HUDEP-2 (cell line): ENCODE measurements around the gene STEAP3.
A peak's percentile ranks its signal among the peaks of the same experiment; 100 is the strongest.

Experiments used
- DNase-seq, 76 experiments: peaks; one replicate each; lab custom pipeline; 2025; ENCODE audit not compliant: unreplicated experiment in 76 of 76; lab: John Stamatoyannopoulos, UW

The STEAP3 gene

DNA sequence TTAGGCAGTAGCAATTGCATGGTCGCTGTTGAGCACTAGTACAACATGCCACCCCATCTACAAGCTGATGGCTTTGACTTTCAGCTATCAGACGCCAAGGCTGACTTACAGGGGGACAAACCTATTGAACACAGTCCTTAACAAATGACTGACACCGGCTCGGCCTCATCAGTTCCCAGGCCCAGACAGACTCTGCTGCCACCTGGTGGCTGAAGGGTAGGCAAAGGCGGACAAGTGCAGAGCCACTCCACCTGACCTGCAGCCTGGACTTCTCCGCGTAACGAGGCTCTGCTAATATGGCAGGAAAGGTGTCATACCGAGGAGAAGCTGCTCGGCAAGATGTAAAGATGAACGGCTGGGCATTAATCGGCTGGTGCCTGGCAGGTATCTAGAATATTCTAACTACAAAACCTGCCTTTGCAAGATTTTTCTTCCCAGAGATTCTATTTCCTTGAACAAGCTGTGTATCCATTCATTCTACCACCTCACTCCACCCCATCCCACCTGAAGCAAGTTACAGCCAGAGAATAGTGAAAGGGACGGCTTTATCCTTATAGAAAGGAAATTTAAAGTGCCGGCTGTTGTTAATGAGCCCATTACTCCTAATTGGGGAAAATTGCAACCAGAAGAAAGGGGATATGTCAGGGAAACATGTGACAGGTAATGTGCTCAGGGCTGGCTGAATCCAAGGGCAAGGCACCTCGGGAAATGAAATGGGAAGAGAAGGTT lies 67.4 kb downstream of the STEAP3 start:
- peak in 62 of 76 experiments; percentile 3 to 73 (median 46) for DNase-seq

DNA sequence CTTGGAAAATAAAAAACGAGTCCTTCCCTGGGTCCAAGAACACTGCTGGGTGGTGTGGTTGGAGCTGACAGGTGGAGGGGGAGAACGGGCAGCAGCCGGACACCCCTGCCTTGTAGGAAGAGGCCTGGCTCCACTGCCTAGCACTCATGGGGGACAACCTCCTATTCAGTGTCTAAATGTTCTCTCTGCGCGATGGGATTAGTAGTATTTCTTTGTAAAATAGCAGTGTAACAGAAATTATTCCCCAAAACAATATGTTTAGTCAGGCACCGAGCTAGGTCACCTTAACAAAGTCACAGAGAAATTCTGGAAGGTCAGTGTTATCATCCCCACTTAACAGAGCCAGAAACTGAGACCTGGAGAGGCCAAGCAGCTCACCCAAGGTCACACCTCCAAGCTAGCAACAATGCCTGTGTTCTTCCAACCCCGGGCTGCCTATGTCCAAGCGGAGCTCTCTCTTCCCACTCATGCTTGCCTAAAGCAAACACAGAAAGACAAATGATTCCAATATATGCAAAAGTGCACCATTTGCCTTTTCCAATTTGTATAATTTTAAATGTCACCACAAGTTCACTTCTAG lies 68.0 kb downstream of the STEAP3 start:
- no peak for DNase-seq

DNA sequence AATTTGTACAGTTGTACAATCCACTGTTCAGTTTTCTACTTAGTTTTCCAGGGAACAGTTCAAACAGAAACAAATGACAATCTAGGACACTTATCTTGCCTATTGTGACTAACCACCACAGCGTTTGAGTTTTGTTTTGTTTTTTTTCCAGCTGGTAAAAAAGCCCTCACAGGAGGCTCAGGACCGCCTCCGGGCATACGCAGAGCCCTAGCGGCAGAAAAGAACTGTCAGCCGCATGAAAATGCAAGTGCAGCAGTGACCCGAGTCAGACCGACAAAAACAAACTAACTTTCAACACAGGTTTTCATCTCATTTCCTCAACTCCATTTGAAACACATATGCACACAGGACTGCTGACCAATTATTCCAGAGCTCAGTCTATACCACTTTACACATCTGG lies 68.6 kb downstream of the STEAP3 start:
- DNase-seq = no peak

DNA sequence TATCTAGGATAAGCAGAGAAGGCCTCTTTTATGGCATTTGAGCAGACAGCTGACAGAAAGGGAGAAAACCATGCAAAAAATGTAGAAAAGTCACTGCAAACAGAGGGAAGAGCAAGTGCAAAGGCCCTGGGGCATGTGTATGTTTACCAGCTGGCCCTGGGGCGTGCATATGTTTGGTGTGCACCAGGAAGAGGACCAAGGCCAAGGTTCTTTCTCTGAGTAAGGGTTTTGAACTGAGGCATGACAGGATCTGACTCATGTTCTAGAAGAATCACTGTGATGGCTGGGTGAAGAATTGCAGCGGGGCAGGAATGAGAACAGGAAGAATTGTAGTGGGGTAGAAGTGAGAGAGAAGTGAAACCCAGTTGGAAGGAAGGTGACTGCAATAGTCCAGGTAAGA lies 69.6 kb downstream of the STEAP3 start:
- no peak for DNase-seq

DNA sequence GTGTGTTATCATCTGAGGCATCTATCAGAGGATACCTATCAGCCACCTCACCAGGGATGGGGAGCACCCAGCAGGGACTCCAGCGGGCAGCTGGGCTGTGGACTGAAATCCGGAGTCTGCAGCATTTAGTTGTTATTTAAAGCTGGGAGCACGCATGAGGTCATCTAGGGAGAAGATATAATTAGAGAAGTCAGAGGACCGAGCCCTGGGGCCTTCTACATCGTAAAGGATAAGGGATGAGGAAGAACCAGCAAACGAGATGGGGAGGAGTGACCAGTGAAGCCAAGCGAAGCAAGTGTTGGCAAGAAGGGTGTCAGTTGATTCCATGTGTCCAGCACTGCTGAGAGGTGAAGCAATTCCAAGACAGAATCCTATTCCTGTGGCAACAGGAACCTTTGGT lies 70.3 kb downstream of the STEAP3 start:
- no peak for DNase-seq

DNA sequence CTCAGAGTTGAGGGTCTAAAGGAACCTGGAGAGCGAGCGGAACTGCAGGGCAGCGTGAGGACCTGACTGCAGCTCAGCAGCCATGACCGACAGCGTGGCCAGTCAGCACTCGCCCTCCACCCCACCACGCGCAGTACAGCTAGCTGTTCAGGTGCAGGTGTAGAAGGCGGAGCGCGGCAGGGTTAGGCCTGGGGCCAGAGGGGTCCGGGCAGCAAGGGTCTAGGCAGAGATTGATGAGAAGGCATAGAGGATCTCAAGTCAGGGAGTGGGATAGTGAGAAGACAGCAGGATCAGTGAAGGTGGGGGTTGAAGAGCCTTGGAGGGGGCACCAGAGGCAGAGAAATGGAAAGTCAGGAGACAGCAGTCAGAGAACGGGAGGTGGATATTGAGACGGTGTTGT lies 71.0 kb downstream of the STEAP3 start:
- no peak for DNase-seq

DNA sequence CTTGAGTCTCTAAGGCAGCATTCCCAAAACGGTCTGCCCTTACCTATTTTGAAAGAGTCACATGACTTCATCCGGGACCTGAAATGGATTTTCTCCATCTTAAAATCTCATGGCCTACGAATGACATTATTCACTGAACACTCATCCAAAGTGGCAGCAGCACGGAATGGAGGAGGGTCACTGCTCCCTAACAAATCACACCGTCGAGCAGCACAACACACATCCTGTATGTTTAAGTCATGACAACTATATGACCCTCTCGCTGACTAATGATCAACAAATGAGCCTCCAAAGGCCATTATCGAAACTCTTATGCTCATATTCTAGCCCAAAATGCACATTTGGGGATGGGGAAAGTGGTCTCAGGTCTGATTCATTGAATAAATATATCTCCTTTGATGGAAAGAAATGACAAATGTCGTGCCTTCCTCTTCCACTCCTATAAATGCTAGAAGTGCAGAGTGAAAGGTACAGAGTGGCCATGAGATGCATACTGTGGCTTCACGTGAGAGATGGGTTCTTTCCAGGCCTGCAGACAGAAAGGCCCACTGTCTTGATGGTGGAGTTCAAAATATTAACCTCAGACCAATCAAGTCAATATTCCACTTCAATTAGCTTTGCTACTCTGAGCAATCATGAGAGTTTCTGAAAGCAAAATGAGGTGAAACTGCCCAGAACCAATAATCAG lies 72.2 kb downstream of the STEAP3 start:
- DNase-seq = no peak

DNA sequence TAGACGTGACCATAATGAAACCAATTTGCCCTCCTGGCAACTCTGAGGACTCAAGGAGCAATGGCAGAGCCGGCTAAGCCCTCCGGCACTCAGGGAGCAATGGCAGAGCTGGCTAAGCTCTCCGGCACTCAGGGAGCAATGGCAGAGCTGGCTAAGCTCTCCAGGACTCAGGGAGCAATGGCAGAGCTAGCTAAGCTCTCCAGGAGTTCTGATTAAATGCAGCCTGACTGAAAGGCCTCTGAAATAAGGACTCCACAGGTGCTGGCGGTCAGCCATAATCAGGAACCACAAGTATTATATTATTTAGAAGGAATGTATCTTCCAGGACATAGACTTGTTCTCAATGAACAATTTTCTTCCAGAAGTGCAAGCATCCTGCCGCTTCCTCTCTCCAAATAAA lies 77.8 kb downstream of the STEAP3 start:
- no peak for DNase-seq

DNA sequence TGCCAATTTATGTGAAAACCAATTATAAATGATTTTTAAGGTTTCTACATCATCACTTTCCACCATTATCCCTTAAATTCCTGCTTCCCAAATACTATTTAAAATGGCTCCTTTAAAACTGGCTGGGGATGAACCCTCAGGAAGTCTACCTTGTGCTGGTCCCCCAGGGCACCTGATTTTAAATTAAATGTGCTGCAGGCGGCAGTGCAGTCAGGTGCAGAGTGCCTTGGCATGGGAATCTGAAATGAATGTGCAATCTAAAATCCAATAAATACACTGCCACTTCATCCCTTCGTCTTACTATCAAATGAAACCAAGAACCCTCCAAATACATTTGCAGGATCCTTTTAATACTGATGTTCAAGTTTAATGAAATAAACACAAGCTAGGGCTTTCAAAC lies 81.2 kb downstream of the STEAP3 start:
- no peak for DNase-seq

DNA sequence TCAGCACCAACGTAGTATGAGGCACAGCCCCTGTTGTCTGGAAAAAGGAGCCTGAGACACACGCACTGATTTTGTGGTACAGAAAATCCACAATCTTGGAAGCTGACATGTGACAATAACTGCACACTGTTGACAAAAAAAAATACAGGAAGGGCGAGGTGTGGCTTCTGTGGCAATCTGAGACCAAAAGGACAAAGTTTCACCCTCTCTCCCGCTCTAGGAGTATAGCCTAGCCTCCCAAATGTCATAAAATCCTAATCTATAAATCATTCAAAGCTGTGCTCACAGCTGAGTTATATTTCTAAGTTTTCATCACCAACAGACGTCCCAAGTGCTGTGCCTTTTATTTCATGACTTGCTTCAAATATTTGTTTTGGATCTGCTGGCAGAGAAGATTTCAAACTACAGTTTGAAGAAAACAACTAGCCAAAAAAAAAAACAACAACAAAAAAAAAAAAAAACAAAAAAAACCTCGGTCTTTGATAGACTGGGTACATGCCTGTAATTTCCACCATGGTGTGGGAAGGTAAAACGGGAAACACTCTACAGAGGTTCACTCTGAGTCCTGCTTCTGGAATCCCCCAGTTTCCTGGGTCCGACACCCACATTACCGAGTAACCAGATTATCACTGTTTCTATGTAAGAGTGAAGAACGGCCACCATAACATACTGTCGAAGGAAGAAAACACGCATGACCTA lies 82.0 kb downstream of the STEAP3 start:
- no peak for DNase-seq

DNA sequence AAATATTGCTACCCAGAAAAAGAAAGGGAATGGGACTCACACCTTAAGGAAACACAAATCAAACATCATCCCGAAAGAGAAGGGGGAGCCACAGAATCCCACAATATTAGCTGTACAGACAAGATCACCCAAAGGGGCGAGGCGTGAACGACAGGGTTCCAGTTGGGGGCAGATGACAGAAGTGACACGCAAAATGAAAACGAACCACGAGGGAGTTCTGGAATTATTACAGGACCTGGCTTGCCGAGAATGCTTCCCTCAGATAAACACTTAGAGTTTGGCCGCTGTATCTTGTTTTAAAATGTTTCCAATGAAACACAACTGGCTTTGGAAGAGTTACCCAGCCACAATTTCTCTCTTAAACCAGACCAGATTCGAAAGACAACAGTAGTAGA lies 82.6 kb downstream of the STEAP3 start:
- DNase-seq = no peak

DNA sequence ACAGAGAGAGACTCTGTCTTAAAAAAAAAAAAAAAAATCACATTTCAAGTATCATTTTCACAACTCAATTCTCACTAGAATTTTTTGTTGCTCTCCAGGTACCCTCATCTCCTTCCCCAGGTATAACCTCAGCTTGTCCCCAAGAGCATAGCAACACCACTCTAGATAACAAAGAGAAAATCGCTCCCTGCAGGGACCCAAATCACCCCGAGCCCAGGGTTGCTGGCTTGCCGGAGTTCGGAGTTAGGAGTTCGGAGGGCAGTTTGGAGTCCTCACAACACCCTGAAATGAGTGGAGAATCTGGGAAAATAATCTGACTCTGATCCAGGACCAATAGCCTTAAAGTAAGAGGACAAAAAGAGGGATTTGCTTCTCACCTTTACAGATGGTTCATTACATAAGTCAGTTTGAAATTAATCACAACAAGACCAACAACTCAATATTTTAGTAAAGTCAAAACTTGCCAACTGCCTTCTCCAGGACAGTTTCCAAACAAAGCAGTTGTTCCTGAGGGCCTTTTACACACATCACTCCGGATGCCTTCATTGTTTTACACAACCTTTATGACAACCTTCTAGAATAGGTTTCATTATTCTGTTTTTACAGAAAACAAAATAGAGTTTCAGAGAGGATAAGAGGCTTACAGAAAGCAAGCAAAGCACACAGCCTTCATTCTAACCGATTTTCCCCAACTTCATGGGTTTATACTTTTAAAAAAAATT lies 83.9 kb downstream of the STEAP3 start:
- no peak for DNase-seq

DNA sequence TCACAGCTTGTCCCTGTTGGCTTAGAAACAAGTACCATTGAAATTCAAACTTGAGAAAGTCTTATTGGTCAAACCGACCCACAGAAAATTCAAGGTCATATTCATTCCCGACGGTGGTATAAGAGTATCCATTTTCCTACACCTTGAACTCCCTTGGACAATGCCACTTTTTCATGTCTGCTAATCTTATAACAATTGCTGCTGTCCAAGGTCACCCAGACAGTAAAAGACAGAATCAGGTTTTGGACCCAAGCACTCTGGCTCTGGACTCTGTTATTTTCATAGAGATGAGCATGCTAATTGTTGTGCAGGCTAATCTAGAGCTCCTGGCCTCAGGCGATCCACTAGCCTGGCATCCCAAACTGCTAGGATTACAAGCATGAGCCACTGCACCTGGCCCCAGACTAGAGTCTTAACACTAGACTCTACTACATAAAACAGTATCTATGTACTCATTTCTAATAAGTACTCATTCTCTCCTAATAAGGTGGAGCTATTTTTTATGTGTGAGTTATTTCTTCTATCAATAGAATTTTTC lies 85.2 kb downstream of the STEAP3 start:
- DNase-seq = no peak

DNA sequence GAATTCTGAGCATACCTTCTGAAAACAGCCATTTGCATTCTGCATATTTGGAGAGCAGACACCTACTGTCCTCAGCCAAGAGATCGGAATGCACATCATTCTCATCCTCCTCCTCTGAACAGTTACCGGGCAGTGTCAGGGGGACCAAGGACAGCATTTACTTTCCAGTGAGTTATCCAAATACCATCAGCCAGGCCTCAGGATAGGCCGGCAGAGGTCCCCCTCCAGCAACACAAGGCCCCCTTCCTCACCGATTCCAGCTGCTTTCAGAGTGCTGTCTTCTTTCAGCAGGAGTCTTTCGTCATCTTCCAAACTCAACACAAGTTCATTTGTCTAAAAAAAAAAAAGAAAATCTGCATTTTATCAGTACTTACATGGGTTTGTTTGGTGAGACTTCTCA lies 87.7 kb downstream of the STEAP3 start:
- no peak for DNase-seq

DNA sequence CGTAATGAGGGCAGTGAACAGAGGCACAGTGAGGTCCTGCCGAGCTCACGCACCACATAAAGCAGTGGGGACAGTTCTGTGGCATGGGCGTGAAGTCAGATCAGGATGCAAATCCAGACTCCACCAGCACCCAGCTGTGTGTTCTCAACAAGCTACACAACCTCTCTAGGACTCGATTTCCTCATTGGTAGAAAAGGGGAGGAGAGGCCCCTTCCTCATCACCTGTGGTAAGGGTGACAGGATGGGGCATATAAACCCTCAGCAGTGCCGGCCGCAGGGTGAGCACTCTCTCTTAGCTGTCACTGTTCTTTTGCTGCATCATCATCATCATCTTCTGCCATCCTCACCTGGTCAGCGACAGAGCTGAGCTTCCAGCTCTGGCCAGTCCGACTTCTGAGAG lies 88.2 kb downstream of the STEAP3 start:
- DNase-seq = no peak
